ENCODE results near the gene PDE11A.

DNA sequence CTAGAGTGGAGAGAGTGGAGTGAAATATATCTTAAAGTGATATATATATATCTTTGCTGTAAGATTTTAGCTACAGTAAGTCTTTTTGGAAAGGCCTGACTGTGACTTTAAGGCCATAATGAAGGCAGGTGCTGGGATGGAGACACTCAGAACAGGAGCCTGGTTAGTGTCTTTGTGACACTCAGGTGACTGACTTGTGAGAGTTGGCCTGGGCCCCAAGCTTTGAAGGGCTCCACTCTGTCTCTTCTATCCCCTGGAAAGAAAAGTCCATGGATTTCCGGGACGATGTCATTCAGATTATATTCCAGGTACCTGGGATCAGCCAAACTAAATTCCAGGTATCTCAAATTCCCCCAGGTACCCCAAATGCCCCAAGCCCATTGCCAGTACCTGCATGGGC is 276.6 kb downstream of the PDE11A start:
- TF ChIP-seq, protein P1, sequence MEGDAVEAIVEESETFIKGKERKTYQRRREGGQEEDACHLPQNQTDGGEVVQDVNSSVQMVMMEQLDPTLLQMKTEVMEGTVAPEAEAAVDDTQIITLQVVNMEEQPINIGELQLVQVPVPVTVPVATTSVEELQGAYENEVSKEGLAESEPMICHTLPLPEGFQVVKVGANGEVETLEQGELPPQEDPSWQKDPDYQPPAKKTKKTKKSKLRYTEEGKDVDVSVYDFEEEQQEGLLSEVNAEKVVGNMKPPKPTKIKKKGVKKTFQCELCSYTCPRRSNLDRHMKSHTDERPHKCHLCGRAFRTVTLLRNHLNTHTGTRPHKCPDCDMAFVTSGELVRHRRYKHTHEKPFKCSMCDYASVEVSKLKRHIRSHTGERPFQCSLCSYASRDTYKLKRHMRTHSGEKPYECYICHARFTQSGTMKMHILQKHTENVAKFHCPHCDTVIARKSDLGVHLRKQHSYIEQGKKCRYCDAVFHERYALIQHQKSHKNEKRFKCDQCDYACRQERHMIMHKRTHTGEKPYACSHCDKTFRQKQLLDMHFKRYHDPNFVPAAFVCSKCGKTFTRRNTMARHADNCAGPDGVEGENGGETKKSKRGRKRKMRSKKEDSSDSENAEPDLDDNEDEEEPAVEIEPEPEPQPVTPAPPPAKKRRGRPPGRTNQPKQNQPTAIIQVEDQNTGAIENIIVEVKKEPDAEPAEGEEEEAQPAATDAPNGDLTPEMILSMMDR (IDR thresholded peaks at IDR 0.05; ENCODE audit: control extremely low read depth in 1 of 3, insufficient read depth in 1 of 3, low read depth in 1 of 3, low read length in 3 of 3) = no peak
- TF ChIP-seq JUND (IDR thresholded peaks at IDR 0.05; ENCODE audit: low read length) (no peak), MAFK (IDR thresholded peaks at IDR 0.05; ENCODE audit: low read depth, low read length) (no peak), ZNF274 (IDR thresholded peaks at IDR 0.05; ENCODE audit: borderline replicate concordance, extremely low read depth, low read length) (no peak), POLR2A (IDR thresholded peaks at IDR 0.05; ENCODE audit: control extremely low read depth in 1 of 2, low read depth in 2 of 2, low read length in 2 of 2) (no peak), TCF12 (IDR thresholded peaks at IDR 0.05; ENCODE audit: low read depth, low read length) (no peak), ATF3 (IDR thresholded peaks at IDR 0.05; ENCODE audit: insufficient read depth, low read depth, low read length) (no peak), FOSL1 (IDR thresholded peaks at IDR 0.05; ENCODE audit: insufficient read depth, low read depth, low read length) (no peak), EZH2 (IDR thresholded peaks at IDR 0.05; ENCODE audit: low read depth, low read length, severe bottlenecking) (no peak), CBX8 (IDR thresholded peaks at IDR 0.05; ENCODE audit: borderline replicate concordance, low read depth, low read length) (no peak)
- TF ChIP-seq, protein P2, sequence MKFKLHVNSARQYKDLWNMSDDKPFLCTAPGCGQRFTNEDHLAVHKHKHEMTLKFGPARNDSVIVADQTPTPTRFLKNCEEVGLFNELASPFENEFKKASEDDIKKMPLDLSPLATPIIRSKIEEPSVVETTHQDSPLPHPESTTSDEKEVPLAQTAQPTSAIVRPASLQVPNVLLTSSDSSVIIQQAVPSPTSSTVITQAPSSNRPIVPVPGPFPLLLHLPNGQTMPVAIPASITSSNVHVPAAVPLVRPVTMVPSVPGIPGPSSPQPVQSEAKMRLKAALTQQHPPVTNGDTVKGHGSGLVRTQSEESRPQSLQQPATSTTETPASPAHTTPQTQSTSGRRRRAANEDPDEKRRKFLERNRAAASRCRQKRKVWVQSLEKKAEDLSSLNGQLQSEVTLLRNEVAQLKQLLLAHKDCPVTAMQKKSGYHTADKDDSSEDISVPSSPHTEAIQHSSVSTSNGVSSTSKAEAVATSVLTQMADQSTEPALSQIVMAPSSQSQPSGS (IDR thresholded peaks at IDR 0.05; ENCODE audit: low read length) = no peak
- TF ChIP-seq, protein P3, sequence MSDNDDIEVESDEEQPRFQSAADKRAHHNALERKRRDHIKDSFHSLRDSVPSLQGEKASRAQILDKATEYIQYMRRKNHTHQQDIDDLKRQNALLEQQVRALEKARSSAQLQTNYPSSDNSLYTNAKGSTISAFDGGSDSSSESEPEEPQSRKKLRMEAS (IDR thresholded peaks at IDR 0.05) = no peak

All from H1 (cell line).